ENCODE measurements around the gene APBB1. TPM values are rescaled to one million over a fixed set of nuclear protein-coding genes. Genes with fewer than 3 reads are reported as not detected.

Gene APBB1
- total RNA-seq, 2 donors from 2014 or later = 51.5 to 51.6 TPM

- TF ChIP-seq, protein P1, sequence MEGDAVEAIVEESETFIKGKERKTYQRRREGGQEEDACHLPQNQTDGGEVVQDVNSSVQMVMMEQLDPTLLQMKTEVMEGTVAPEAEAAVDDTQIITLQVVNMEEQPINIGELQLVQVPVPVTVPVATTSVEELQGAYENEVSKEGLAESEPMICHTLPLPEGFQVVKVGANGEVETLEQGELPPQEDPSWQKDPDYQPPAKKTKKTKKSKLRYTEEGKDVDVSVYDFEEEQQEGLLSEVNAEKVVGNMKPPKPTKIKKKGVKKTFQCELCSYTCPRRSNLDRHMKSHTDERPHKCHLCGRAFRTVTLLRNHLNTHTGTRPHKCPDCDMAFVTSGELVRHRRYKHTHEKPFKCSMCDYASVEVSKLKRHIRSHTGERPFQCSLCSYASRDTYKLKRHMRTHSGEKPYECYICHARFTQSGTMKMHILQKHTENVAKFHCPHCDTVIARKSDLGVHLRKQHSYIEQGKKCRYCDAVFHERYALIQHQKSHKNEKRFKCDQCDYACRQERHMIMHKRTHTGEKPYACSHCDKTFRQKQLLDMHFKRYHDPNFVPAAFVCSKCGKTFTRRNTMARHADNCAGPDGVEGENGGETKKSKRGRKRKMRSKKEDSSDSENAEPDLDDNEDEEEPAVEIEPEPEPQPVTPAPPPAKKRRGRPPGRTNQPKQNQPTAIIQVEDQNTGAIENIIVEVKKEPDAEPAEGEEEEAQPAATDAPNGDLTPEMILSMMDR (conservative IDR thresholded peaks at IDR 0.05) = no peak
- Histone ChIP-seq H3K27ac (ENCODE audit: low read depth, low read length) (no peak overlapping the region), H3K9me3 (ENCODE audit: control insufficient read depth, low read length) (no peaks in the 10 kb centered on the region), H3K9ac (ENCODE audit: extremely low read depth, low read length, poor library complexity, severe bottlenecking) (no peak overlapping the region), H3K4me3 (ENCODE audit: low read length) (no peak overlapping the region), H3K36me3 (ENCODE audit: control insufficient read depth, insufficient read depth, low read length) (no peaks in the 10 kb centered on the region), H3K27me3 (ENCODE audit: control insufficient read depth, insufficient read depth, low read length, poor library complexity, severe bottlenecking) (peaks cover 14% of the 10 kb centered on the region), H3K4me1 (ENCODE audit: control insufficient read depth, insufficient read depth, low read length) (no peaks in the 10 kb centered on the region)
- peaks cover 12% of the 10 kb centered on the region for H3K27me3 Mint-ChIP-seq (ENCODE audit: insufficient read depth)
- no peak for DNase-seq
- H3K36me3 Mint-ChIP-seq (ENCODE audit: low read depth) = no peaks in the 10 kb centered on the region
- no peaks in the 10 kb centered on the region for H3K9me3 Mint-ChIP-seq
- H3K4me1 Mint-ChIP-seq = peaks cover 5% of the 10 kb centered on the region
- H3K4me3 Mint-ChIP-seq = no peak overlapping the region
- H3K27ac Mint-ChIP-seq = no peak overlapping the region
- 89 to 93% methylated on average over 5 to 6 of the region's 6 CpGs for WGBS, 2 experiments (ENCODE audit: insufficient coverage in 1 of 2, insufficient read length in 1 of 2)
Measured at GRCh38 chr11:6415797-6416196, 3.1 kb downstream of the APBB1 start.

DNA sequence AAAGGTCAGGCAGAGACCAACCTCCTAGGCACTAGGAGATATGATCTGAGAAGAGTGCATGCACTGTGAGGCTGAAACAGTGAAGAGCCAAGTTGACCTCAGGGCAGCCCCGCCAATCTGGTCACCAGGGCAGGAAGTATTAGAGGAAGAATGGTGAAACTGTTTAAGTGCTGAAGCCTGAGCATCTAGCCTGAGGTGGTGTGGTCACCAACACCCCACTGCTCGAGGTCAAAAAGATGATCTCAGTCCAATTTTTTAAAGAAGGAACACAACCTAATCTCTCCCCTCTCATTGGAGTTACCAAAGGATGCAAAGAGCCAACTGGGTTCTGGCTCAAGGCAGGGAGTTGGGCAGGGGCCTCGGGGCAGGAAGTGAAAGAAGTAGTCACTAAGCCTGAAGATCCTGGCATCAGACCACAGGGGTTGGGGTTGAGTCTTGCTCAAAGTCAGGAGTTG is 4.0 kb downstream of the APBB1 start:
- Histone ChIP-seq H3K4me1 (ENCODE audit: control insufficient read depth, insufficient read depth, low read length) (no peaks in the 10 kb centered on the region), H3K27ac (ENCODE audit: low read depth, low read length) (no peak overlapping the region), H3K9ac (ENCODE audit: extremely low read depth, low read length, poor library complexity, severe bottlenecking) (no peak overlapping the region), H3K9me3 (ENCODE audit: control insufficient read depth, low read length) (no peaks in the 10 kb centered on the region), H3K27me3 (ENCODE audit: control insufficient read depth, insufficient read depth, low read length, poor library complexity, severe bottlenecking) (peaks cover 5% of the 10 kb centered on the region), H3K4me3 (ENCODE audit: low read length) (no peak overlapping the region), H3K36me3 (ENCODE audit: control insufficient read depth, insufficient read depth, low read length) (no peaks in the 10 kb centered on the region)
- Mint-ChIP-seq H3K4me1 (peaks cover 5% of the 10 kb centered on the region), H3K27me3 (ENCODE audit: insufficient read depth) (peaks cover 4% of the 10 kb centered on the region), H3K9me3 (no peaks in the 10 kb centered on the region), H3K4me3 (no peak overlapping the region), H3K36me3 (ENCODE audit: low read depth) (no peaks in the 10 kb centered on the region), H3K27ac (no peak overlapping the region)
- WGBS, 2 experiments (ENCODE audit: insufficient coverage in 1 of 2, insufficient read length in 1 of 2) = 92 to 94% methylated on average over 2 to 3 of the region's 3 CpGs
- DNase-seq = no peak
- TF ChIP-seq, protein P1 (conservative IDR thresholded peaks at IDR 0.05) = no peak

DNA sequence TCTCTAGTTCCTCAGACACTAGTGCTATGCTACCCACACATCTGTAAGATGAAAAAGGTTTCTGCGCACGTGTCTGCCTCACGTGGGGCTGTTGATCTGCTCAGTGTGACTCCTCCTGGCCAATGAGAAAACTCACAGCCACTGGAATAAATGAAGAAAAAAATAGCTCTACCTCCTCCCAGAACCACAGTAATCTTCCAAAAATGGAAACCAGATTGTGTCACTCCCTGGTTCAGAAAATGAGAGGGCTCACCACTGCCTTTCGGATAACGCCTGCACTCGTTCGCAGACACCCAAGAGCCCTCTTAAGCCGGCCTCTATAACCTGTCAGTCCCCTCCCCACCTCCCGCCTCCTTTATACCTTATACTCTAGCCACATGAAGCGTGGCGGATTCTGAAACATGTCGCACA is 5.1 kb downstream of the APBB1 start:
- Histone ChIP-seq H3K36me3 (ENCODE audit: control insufficient read depth, insufficient read depth, low read length) (peaks cover 3% of the 10 kb centered on the region), H3K9me3 (ENCODE audit: control insufficient read depth, low read length) (no peaks in the 10 kb centered on the region), H3K4me3 (ENCODE audit: low read length) (no peak overlapping the region), H3K27ac (ENCODE audit: low read depth, low read length) (no peak overlapping the region), H3K4me1 (ENCODE audit: control insufficient read depth, insufficient read depth, low read length) (no peaks in the 10 kb centered on the region), H3K27me3 (ENCODE audit: control insufficient read depth, insufficient read depth, low read length, poor library complexity, severe bottlenecking) (no peaks in the 10 kb centered on the region), H3K9ac (ENCODE audit: extremely low read depth, low read length, poor library complexity, severe bottlenecking) (no peak overlapping the region)
- Mint-ChIP-seq H3K4me1 (peaks cover 5% of the 10 kb centered on the region), H3K27ac (no peak overlapping the region), H3K27me3 (ENCODE audit: insufficient read depth) (no peaks in the 10 kb centered on the region), H3K4me3 (no peak overlapping the region), H3K36me3 (ENCODE audit: low read depth) (no peaks in the 10 kb centered on the region), H3K9me3 (no peaks in the 10 kb centered on the region)
- WGBS, 2 experiments (ENCODE audit: insufficient coverage in 1 of 2, insufficient read length in 1 of 2) = 91 to 96% methylated on average over 9 to 12 of the region's 12 CpGs
- no peak for DNase-seq
- TF ChIP-seq, protein P1 (conservative IDR thresholded peaks at IDR 0.05) = no peak

Data from endodermal cell (in vitro differentiated cells).